Measurements from ENCODE around the gene ZIC1. TPM values are rescaled to one million over a fixed set of nuclear protein-coding genes. Genes with fewer than 3 reads are reported as not detected.

Gene ZIC1
- total and polyA plus RNA-seq, 2 of the 13 experiments (the other 11 are each of a cell fraction or from before 2014, with no cell fraction given): not detected

DNA sequence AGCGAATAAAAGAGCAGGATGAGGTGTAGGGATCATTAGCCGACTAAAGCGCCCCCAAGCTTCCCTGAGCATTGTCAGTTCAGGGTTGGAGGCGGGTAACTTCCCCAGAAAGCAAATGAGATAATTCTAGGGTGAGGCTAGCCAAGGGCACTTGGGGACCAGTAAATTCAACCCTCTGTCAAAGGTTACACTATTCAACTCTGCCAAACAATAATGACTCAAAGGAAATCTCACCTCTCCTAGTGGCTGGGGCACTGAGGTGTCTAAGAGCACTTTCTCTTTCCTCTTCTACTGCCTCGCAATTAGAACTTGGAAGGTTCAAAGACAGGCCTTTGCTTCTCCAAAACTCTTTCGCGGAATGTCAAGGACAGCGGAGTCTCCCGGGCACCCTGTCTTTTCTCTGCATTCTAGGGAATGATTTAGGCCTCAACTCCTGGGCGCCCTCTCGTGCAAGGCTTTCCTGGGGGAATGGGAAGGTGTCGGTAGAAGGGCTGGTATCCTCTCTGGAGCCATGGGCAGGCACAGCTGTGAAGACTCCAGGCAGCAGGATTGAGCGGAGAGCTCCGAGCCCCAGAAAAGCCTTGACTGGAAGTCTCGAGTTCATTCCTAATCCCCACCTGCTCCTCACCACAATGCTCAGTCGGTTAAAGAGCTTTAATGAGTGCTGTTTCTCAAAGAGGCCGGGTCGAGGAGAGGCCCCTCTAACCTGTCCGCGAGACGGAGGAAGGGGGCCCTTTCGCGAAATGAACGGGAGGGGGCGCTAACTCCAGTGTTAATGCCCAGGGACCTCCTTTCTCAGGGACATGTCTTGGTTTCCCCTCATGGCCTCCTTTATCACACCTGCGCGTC, 24.7 kb upstream of the ZIC1 start:
- H3K9me3 ChIP-seq (ENCODE audit: low read length): no peaks in the 10 kb centered on the region
- TF ChIP-seq THRA (CRISPR knock-in tag; IDR thresholded peaks at IDR 0.05; ENCODE audit: borderline replicate concordance): no peak
- TF ChIP-seq RORA (CRISPR knock-in tag; IDR thresholded peaks at IDR 0.05): no peak
- no peak for TF ChIP-seq SMAD1 (CRISPR knock-in tag; IDR thresholded peaks at IDR 0.05; ENCODE audit: borderline replicate concordance, low read depth)
- TF ChIP-seq ZNF33A (CRISPR knock-in tag; IDR thresholded peaks at IDR 0.05; ENCODE audit: borderline replicate concordance): no peak
- no peak for TF ChIP-seq ZFX (CRISPR knock-in tag; IDR thresholded peaks at IDR 0.05; ENCODE audit: low read depth)
- TF ChIP-seq GRHL1 (CRISPR knock-in tag; conservative IDR thresholded peaks at IDR 0.05): no peak
- no peak for TF ChIP-seq KLF15 (CRISPR knock-in tag; IDR thresholded peaks at IDR 0.05; ENCODE audit: borderline replicate concordance)
- TF ChIP-seq ZNF251 (CRISPR knock-in tag; IDR thresholded peaks at IDR 0.05): no peak
- no peak for TF ChIP-seq RAD21 (CRISPR knock-in tag; IDR thresholded peaks at IDR 0.05)
- TF ChIP-seq ZNF235 (CRISPR knock-in tag; IDR thresholded peaks at IDR 0.05; ENCODE audit: borderline replicate concordance): no peak
- H3K79me2 ChIP-seq (ENCODE audit: insufficient read depth, low read length): no peaks in the 10 kb centered on the region
- no peaks in the 10 kb centered on the region for H4K20me1 ChIP-seq (ENCODE audit: insufficient read depth, low read length)
- H3K27ac ChIP-seq (ENCODE audit: extremely low read length, insufficient read depth, low read length): no peak overlapping the region
- H3K27me3 ChIP-seq (ENCODE audit: control insufficient read depth in 1 of 2, insufficient read depth in 2 of 2, low read length in 2 of 2): peaks cover 0 to 37% of the 10 kb centered on the region in 2 experiments; a peak in 3 of 5 replicates
- ATAC-seq (no peak; the same call in 2 of the 3 replicates), FAIRE-seq (no peak), DNase-seq (ENCODE audit: low spot score) (no peak)
- WGBS (ENCODE audit: low lambda C conversion rate): 58% methylated on average over 23 of the region's 27 CpGs
- H3K4me3 ChIP-seq (replicated peaks in 1 of 3; ENCODE audit: insufficient read depth in 1 of 3, low read depth in 2 of 3, low read length in 3 of 3): no peak overlapping the region
- no TSS peak for BruUV-seq (replicated peaks)
- H3K36me3 ChIP-seq (replicated peaks in 1 of 2; ENCODE audit: control insufficient read depth in 1 of 2, insufficient read depth in 2 of 2, low read length in 2 of 2): no peaks in the 10 kb centered on the region
- no peak overlapping the region for H3K4me2 ChIP-seq (ENCODE audit: low read depth, low read length)
- no peak overlapping the region for H2AFZ ChIP-seq (ENCODE audit: low read length)
- CTCF ChIA-PET (ENCODE audit: low intra/inter-chr PET ratio, low total read pairs): no interaction called here
- H3K9ac ChIP-seq (ENCODE audit: insufficient read depth, low read depth, low read length): no peak overlapping the region
- H3K4me1 ChIP-seq (ENCODE audit: insufficient read depth, low read length): no peaks in the 10 kb centered on the region
- POLR2A ChIA-PET: no interaction called here
- intact Hi-C loops (cut with micrococcal nuclease; ENCODE audit: unreplicated experiment): no loop called here
- in situ Hi-C loops (cut with HindIII; ENCODE audit: extremely low pct_ligation_motif_present, low pct_unique_long_range_greater_than_20kb): no loop called here
